ENCODE results near the gene SNAP91.
"Not testable (repeated sequence)": the region's sequence is repeated elsewhere in the genome, so short reads cannot be mapped to it uniquely, and the experiment has no call there.

Gene SNAP91

GRCh38 chr6:83629908-83630307 lies 79.0 kb downstream of the SNAP91 start:
- not testable (repeated sequence) for DNase-seq

GRCh38 chr6:83615025-83615999 lies 93.6 kb downstream of the SNAP91 start:
- no peak for DNase-seq

GRCh38 chr6:83613378-83613777 lies 95.5 kb downstream of the SNAP91 start:
- DNase-seq = no peak

- DNase-seq = no peak
These were observed 99.7 kb downstream of the SNAP91 start for GRCh38 chr6:83609248-83609647.

- DNase-seq = no peak
These were observed 103.4 kb downstream of the SNAP91 start for GRCh38 chr6:83605517-83605916.

- no peak for DNase-seq
These were observed 105.3 kb downstream of the SNAP91 start for GRCh38 chr6:83603551-83603950.

- DNase-seq = no peak
These were observed 107.8 kb downstream of the SNAP91 start for GRCh38 chr6:83601119-83601518.

- DNase-seq = no peak
These were observed 108.4 kb downstream of the SNAP91 start for GRCh38 chr6:83600459-83600858.

- DNase-seq = no peak
These were observed 111.4 kb downstream of the SNAP91 start for GRCh38 chr6:83597511-83597910.

- DNase-seq = no peak
These were observed 111.8 kb downstream of the SNAP91 start for GRCh38 chr6:83597051-83597450.

- no peak for DNase-seq
These were observed 114.0 kb downstream of the SNAP91 start for GRCh38 chr6:83594941-83595340.

- DNase-seq = no peak
These were observed 115.5 kb downstream of the SNAP91 start for GRCh38 chr6:83593395-83593785.

GRCh38 chr6:83592770-83593394 lies 116.0 kb downstream of the SNAP91 start:
- no peak for DNase-seq

GRCh38 chr6:83590416-83590815 lies 118.5 kb downstream of the SNAP91 start:
- DNase-seq = no peak

- no peak for DNase-seq
These were observed 119.8 kb downstream of the SNAP91 start for GRCh38 chr6:83589076-83589475.

- no peak for DNase-seq
These were observed 130.8 kb downstream of the SNAP91 start for GRCh38 chr6:83578057-83578456.

- DNase-seq = no peak
These were observed 134.1 kb downstream of the SNAP91 start for GRCh38 chr6:83574783-83575182.

GRCh38 chr6:83571663-83572185 lies 137.2 kb downstream of the SNAP91 start:
- not testable (repeated sequence) for DNase-seq

GRCh38 chr6:83558975-83559374 lies 149.9 kb downstream of the SNAP91 start:
- no peak for DNase-seq

GRCh38 chr6:83556871-83557270 lies 152.0 kb downstream of the SNAP91 start:
- no peak for DNase-seq

GRCh38 chr6:83551748-83552147 lies 157.2 kb downstream of the SNAP91 start:
- DNase-seq = not testable (repeated sequence)

- not testable (repeated sequence) for DNase-seq
These were observed 158.4 kb downstream of the SNAP91 start for GRCh38 chr6:83550482-83550881.

- no peak for DNase-seq
These were observed 162.3 kb downstream of the SNAP91 start for GRCh38 chr6:83546636-83547035.

- no peak for DNase-seq
These were observed 169.2 kb downstream of the SNAP91 start for GRCh38 chr6:83539678-83540077.

Measured in cortex of kidney (tissue), 1 donor.